GM18520 (cell line): ENCODE measurements around the gene ABLIM2.

Source experiments
- ATAC-seq: cut with Tn5 transposase; IDR thresholded peaks from one replicate; pipeline ENCODE4 v1.9.1; 2021; ENCODE audit not compliant: unreplicated experiment

ABLIM2 gene

DNA sequence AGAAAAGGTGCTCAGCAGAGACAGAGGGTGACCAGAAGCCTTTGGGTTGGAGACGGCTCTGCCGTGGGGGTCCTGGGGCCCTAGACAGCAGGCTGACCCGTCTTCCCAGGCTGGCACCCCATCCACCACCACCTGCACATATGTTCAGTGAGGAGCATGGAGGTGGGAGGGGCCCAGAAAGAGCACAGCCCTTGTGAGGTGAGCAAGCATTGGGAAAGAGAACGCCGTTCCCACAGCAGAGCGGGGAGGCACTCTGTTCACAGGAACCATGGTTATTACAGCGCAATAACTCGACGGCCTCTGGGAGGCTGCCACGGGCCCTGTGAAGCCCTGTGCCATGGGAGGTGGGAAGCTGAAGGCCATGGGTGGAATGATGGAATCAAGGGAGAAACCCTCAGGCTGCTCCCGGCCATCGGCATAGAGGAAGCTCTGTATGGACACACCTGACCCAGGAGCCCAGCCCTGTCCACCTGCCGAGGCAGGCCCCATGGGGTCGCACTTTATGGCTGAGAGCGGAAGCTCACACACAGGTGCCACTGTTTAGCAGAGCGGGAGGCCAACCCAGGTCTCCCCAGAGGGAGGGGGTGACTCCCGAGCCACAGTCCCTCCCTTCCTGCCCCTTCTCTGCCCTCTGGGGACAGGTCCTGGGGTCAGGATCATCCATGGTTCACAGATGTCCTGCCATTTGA, 125.4 kb downstream of the ABLIM2 start:
- no peak for ATAC-seq

DNA sequence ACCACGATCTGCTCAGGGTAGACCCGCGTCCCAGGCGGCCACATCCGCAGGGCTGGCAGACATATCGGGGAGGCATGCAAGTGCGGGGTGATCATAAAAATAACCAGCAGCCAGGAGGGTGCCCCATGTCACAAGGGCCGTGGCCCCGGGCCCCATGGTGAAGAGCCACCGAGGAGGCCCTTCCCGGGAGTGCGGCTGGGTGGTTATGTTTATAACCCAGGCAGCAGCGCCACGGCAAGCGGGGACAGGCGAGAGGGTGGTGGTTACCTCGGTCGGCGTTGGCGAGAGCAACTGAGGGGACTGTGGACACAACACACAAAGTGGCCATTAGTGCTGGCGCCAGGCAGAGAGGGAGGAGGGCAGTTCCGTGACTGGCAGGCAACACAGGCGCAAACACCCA, 126.2 kb downstream of the ABLIM2 start:
- no peak for ATAC-seq

DNA sequence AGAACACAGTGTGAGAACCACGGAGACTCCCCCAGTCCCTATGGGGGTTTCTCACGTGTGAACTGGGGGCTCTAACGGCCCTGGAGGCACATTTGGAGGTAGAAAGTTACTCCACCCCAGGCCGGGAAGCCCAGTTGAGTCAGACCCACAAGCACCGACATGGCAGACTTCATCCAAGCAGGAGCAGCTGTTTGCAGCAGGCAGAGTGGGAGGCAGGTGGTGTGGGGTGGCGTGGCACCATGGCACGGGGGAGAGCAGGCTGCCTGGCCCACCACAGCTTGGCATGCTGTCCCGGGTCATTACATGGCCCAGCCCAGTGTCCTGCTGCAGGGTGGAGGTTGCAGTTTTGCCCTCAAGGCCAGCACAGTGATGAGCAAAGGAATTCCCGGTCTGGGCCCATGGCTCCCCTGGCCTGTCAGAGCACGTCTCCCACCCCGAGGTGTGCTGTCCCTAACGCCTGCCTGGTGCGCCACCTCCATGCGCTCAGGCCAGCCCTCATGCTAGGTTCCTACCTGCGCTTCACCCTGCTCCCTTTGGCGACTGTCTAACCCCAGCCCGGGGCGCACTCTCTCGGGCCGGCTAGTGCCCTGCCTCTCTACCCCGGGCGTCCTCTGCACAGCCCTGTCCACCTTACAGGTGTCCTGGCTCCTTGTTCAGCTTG, 128.4 kb downstream of the ABLIM2 start:
- ATAC-seq, result no peak

DNA sequence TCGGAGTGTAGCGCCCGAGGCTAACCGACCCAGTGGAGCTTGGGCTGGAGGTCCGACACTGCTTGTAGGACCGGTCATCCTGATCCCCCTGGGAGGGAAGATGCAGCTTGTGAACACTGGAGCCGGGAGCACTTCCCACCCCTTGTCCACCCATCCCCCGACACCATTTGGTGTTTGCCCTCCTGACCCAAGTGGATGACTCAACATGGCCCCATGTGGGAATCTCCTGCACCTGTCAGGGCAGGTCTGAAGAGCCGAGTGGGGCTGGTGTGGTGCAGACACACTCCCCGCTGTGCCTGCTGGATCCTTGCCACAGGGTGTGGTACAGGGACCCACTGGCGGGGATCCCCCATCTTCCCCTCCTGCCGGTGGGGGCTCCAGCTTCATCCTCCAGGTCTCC, 128.9 kb downstream of the ABLIM2 start:
- no peak for ATAC-seq

DNA sequence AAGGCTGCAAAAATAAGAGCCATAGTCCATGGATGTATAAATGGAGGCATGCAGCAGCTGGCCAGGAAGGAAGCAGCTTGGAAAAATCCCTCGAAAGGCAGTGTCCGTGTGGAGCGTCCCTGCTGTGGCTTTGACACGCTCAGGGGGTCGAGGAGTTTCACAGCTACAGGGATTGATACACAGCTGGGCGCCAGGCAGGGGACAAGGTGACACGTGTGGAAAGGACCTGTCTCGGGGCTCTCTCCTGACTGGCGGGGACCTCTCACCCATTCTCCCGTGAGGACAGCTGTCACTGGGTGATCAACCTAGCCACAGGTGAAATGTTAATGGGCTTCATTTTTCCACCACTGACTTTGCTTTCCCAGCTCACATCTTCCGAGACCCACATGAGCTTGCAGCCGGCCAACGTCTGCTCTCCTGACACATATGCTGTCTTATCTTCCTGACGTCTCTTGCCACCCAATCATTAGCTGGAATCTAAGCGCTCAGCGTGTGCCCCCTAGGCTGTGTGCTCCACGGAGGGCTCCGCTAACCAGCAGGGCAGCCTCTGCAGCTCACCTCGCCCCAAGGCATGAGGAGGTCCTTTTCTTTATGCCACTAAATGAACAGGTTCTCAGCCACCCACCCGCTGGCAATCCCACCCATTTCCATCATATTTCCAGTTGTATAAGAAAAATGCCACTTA, 129.6 kb downstream of the ABLIM2 start:
- ATAC-seq, result no peak

DNA sequence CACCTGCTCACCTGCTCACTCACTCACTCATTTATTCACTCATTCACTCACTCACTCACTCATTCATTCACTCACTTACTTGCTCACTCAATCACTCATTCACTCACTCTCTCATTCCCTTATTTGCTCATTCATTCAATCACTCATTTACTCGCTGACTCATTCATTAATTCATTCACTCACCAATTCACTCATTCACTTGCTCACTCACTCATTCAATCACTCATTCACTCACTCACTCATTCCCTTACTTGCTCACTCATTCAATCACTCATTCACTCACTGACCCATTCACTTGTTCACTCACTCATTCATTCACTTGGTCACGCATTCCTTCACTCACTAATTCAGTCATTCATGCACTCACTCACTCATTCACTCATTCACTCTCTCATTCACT, 130.2 kb downstream of the ABLIM2 start:
- no peak for ATAC-seq

DNA sequence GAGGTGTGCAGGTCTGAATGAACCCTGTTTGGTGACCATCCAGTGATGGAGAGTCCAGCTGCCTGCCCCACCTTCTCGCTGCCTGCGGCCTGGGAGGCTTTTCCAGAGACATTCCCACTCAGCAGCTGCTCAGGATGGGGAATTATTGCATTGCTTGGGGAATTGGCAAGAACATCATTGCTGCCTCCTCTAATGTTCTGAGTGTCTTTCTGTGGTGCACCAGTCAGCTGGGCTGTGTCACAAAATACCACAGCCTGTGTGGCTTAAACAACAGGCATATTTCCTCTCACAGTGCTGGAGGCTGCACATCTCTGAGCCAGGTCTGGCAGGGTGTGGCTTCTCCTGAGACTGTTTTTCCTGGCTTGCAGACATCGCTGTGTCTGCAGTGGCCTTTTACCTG, 132.2 kb downstream of the ABLIM2 start:
- ATAC-seq, result no peak

DNA sequence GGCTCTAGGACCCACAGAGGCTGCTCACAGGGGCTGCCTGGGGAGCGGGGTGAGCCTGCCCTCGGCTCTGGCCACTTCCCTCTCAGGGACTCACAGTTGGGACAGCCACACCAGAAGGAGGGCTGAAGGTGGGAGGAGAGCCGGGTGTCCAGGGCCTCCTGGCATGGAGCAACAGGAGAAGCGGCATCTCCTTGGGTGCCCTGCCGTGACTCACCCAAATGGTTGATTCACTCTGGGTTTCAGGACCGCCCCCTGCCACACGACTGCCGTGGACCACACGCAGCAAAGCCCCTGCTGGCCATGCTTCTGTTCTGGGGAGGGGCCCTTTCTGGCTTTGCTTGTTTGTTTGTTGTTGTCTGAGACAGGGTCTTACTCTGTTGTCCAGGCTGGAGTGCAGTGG, 132.9 kb downstream of the ABLIM2 start:
- ATAC-seq, result no peak

DNA sequence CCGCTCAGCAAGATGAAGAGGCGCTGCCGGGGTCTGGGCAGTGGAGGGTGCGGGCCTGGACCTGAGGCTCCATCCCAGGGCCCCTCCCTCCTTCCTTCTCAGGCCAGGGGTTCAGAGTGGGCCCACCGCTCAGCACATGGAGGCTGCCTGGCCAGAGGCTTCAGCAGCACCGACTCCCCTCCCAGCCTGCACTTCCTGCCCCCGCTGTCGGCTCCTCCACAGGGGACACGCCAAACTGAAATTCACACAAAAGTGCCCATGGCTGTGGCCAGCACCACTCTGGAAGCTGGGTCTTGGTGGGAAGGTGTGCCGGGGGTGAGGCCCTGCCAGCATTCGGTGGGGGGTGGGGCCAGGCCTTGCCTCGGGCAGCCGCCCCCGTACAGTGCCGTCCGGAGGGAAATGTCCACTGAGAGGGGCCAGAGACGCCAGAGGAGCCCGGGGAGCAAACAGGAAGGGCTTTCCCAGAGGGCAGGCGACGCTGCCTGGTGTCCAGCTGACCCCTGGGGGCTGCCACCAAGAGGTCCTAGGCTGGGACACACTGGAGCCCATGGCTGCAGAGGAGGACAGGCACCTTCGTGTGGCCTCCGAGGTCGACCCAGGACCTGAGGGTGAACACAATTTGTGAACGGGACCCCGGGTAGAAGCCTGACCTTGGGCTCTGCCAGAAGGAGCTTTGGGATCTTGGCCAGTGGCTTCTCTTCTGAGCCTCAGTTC, 134.4 kb downstream of the ABLIM2 start:
- ATAC-seq, result no peak

DNA sequence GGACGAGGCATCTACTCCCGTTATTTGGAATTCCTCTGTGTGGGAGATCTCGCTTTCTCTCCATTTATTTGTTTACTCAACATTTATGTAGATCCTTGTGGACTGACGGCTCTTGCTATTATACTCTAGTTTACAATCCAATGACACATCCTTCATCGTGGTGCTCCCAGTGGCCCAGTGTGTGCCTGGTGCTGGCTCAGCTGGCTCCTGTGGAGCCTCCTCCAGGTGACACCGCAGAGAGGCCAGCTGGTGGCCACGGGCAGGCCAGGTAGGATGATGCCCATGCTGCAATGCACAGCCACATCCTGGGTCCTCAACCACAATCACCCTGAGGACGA, 134.9 kb downstream of the ABLIM2 start:
- ATAC-seq, result no peak

DNA sequence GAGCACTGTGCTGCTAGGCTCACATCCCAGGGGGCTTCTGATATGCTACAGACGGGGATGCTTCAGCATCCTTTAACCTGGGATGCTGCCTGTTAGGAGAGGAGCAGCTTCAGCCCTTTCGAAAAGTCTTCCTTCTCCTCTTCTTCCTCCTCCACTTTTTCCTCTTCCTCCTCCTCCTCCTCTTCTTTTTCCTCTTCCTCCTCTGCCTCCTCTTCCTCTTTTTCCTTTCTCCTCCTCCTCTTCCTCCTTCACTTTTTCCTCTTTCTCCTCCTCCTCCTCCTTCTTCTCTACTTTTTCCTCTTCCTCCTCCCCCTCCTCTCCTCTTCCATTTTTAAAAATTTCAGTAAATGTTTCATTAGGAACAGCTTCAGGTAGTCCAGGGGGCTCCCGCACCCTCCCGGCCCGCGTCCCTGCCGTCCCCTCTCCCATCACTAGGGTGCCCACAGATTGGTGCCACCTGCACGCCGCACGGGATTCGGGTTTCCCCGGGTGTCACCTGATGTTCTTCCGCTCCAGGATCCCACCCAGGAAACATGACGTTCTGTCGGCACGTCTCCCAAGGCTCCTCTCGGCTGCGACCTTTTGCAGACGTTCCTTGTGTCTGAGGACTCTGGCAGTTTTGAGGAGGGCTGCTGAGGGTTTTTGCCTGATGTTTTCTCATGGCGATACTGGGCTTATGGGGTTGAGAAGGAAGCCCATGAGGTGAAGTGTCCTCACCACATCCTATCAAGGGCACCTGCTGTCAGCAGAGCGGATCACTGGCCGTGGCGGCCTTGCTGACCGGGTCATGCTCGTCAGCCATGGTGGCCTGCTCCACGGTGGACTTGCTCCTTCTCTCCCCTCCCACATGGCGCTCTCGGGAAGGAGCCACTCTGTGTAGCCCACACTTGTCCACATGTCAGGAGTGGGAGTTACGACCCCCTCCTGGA, 135.6 kb downstream of the ABLIM2 start:
- ATAC-seq, result no peak

DNA sequence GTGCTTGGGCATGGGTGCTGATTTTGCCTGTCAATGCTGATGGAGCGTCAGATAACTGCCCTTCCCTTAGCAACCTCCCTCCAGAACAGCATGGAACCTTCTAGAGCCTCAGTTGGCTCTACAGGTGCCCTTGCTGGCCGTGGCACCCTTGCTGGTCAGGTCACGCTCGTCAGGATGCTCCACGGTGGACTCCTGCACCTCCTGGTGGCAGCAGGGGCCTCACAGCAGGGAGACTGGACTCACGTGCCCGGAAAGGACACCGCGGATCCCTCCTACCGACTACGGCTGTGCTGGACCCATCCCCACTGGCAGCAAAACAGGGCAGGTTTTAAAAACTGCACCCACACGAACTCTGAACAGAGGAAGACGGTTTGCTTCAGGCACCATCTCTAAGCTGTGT, 136.8 kb downstream of the ABLIM2 start:
- no peak for ATAC-seq

DNA sequence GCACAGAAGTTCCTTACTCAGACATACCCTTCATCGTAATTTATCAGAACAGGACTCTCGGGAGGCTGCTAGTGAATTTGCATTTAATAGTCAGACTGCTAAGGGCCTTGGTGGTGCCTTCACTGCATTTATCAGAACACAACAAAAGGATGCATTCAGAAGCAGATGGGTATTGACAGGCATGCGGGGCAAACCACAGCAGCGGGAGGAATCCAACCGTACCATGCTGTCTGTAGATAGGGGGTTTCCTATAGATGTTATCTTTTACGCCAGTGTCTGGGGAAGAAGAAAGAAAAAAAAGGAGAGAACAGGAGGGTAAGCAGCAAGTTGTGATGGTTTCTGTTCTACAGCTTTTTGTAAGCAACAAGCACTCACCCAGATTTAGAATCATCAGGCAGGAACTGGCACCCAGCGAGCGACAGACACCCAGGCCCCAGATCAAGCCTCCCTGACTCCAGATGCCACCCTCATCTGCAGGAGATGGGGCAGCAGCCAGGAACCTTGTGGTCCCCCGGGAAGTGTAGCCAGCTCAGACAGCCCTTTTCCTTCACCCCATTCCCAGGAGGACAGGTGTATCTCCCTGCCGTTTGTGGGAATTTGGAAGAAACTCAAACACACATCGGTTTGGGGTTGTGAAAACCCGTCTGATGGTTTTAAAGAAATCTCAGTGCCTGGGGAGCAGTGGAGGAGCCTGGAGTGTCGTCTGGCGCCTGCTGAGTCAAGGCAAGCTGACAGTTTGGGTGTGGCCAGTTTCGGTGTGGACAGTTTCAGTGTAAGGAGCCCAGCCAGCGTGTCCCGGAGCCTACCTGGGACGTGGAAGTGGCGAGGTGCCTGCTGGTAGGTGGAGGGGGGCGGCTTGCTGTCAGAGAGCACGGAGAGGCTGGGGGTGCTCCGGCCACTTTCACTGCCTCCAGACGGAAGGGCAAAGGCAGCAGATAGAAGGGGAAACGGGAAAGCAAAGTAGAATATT, 138.9 kb downstream of the ABLIM2 start:
- no peak for ATAC-seq

DNA sequence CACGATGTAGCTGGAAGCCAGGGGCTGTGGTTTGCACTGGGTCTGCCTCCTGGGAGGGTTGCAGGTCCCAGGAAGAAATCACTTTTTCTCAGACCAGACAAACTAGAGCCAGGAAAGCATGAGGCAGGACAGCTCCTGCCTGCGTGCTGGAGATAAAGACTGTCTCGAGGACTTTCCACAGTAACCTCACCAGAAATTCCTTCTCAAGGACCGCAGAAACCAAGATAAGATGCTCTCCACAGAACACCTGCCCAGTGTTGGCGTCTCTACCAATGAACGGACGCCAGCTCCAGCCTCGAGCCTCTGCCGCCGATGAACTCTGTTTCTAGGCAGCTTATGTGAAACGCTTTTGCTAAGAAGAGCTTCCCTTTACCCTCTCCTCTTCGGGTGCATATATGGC, 142.1 kb downstream of the ABLIM2 start:
- ATAC-seq, result no peak

DNA sequence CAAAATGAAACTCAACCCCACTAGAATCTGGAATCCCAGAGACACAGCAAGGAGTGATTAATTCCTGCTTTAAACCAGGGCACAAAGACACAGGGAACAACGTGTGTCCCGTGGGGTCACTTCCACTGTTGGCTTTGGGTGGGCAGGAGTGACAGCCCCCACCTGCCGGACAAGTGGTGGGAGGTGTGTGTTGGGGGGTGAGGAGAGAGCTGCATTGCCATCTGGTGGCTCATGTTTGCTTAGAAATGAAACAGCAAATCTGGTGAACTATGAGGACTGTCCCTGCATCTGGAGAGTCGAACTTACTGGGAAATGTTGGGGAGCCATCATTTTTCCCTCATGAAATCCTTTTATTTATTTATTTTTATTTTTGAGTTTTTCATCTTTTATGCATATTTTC, 143.1 kb downstream of the ABLIM2 start:
- no peak for ATAC-seq

DNA sequence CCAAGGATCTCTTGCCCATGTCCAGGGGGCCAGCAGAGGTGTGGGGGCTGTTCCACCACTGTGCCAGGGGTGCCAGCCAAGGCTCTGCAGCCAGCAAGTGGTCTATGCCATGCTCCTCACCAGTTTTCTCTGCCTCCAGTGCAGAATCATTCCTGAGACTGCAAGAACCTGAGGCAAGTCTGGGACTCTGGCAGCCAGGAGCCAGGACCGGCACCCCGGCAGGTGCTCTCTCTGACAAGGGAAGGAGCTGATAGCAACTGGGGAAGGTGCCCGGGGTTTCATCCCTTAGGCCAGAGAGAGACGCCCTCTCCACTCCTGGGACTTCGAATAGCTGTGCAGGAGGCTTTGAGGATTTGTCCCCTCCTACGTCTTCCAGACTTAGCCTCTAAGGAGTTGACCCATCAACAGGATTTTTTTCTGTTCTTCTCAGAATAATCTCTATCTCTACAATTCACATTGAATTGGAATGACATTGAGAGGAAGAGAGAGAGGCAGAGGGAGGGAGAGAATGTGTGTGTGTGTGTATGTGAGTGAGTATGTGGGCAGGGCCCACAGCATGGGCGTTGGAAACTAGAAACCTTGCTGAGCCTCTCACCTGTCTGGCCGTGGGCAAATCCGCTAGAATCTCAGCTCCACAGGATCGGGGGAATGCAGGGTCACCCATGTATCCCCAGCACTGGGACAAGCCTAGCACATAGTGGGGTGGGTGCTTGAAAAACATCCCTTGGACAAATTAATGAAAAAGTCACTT, 144.5 kb downstream of the ABLIM2 start:
- ATAC-seq, result no peak

DNA sequence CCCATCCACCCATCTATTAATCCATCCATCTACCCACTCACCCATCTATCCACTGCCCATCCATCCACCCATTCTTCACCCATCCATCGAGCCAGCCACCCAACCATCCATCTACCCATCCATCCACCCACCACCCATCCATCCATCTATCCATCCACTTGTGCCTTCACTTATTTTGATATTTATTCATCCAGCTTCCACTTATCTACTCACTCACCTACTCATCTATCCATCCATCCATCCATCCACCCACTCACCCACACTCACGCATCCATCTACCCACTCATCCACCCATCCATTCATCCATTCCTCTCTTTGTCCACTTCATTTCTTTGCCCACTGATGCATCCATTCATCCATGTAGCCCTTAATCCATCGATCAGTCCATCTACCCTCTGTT, 146.1 kb downstream of the ABLIM2 start:
- ATAC-seq, result no peak

DNA sequence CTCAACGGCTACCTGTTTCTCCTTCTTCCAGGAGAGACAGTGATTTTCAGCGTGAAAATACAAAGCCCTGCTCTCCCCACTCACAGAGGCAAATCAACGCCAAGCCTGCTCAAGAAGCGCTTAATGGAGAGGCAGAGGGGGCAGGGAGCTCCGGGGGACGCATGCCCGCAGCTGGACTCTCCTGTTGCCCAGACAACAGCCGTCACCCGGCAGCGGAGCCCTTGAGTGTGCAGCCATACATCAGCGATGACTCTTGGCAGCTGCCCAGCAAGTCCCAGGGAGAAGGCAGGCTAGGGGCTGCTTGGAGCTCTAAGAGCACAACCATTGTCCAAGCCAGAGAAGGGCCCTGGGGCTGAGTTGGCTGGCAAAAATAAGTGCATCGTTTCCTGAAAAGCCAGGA, 148.0 kb downstream of the ABLIM2 start:
- no peak for ATAC-seq
